ENCODE data around the gene SLC25A30.
"Not testable (repeated sequence)": the region's sequence is repeated elsewhere in the genome, so short reads cannot be mapped to it uniquely, and the experiment has no call there.

GRCh38 chr13:45377314-45377713 lies 40.9 kb downstream of the SLC25A30 start:
- TF ChIP-seq POLR2A (IDR thresholded peaks at IDR 0.05); POLR2AphosphoS5 (IDR thresholded peaks at IDR 0.05; ENCODE audit: insufficient read depth in 1 of 2, low read depth in 1 of 2): not testable (repeated sequence)

Measured in vagina (tissue), 2 donors.